Kidney glomerular epithelial cell (primary cell): ENCODE data around the gene FOXP1.

Experiments used
- DNase-seq: peaks from one replicate; lab custom pipeline; 2025; lab: John Stamatoyannopoulos, UW

FOXP1 gene

DNA sequence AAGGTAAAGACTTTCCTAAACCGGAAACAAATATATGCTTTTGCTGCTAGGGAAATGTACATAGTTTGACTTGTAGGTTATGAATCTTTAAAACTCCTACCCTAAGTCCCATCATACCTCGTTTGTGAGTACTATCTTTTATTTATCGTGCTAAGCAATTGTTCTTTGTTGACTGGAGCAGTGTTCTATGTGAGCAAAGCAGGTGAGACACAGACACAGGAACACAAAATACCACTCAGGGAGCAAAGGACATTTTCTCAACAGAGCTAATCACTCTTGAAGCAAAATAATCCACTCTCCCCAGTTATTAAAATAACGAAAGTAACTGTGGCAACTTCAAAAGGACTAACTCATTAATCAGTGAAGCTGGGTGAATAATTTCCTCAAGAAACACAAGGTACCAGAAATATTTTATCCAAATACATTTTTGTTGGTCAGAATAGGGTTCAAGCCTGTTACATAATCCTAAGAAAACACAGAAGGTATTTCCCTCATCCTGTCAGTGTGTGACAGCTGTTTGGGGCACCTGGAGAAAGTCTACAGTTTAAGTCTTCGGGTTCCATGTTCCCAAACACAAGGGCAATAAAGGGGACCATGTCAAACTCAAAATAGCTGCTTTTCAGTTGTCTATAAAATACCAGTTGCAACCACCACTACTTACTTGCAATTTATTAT, 407.7 kb downstream of the FOXP1 start:
- no peak for DNase-seq

- no peak for DNase-seq
Measured at GRCh38 chr3:71172951-71173350, 410.6 kb downstream of the FOXP1 start.

GRCh38 chr3:71172189-71172588, 411.3 kb downstream of the FOXP1 start:
- no peak for DNase-seq

- no peak for DNase-seq
Measured at GRCh38 chr3:71171247-71171646, 412.3 kb downstream of the FOXP1 start.

DNA sequence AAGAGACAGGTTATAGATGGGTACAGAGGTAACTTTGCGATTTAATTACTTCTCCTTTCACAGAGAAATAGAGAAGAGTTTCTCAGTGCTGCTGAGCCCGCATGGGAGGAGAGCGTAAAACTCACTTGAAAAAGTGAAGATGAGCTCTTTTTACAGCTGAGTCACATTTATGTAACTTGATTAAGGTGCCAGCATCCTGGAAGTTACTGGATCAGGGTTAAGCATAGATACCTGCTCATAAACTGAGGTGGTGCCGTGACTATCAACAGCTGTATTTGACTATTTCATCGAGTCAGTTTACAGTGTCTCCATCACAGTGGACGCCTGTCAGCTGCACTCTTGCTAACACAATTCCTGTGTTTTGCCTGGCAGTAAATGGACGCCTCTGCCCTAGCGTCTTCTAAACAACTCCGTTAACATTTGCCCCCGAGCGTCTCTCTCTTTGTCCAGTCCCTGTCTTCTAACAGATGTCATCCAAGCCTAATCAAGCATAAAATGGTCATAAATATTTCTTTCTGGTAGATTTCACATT, 414.6 kb downstream of the FOXP1 start:
- DNase-seq, result no peak

- no peak for DNase-seq
Measured at GRCh38 chr3:71168121-71168721, 415.3 kb downstream of the FOXP1 start.

GRCh38 chr3:71166339-71167240, 416.9 kb downstream of the FOXP1 start:
- DNase-seq, result no peak

DNA sequence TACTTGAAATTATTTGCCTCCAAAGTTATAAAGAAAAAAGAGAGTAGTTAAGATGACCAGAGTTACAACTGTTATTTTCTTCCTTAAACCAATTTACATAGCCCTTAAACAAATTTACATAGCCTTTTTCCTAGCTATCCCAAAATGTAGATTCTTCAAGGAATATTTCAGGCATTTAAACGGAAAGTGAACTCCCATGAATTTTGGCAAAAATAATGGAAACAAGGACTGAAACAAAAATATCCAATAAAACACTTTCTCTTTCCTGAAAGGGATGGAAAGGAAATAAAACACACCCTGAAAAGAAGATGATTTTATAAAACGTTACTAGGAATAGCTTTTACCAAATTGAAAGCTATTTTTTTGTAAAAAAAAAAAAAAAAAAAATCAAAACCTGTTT, 418.6 kb downstream of the FOXP1 start:
- no peak for DNase-seq

- DNase-seq, result peak; percentile 31
Measured at GRCh38 chr3:71163198-71163918, 420.2 kb downstream of the FOXP1 start.

DNA sequence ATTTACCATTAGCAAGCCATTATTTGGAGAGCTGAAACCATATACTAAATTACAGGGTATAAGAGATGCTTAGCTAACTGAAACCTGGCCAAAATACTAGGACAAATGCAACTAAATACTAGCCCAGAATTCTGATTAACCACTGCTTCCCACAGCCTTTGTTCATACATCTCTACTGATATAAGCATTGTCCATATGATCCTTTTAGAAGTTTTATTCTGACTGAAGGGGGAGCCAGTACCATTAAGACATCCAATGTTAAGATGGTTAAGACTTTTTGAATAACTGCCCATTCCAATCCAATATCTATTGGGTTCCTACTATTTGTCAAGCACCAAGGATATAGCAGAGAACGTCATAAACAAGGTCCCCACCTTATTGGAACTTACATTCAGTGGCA, 421.3 kb downstream of the FOXP1 start:
- DNase-seq, result no peak

- DNase-seq, result peak; percentile 94
Measured at GRCh38 chr3:71160785-71161546, 422.6 kb downstream of the FOXP1 start.

DNA sequence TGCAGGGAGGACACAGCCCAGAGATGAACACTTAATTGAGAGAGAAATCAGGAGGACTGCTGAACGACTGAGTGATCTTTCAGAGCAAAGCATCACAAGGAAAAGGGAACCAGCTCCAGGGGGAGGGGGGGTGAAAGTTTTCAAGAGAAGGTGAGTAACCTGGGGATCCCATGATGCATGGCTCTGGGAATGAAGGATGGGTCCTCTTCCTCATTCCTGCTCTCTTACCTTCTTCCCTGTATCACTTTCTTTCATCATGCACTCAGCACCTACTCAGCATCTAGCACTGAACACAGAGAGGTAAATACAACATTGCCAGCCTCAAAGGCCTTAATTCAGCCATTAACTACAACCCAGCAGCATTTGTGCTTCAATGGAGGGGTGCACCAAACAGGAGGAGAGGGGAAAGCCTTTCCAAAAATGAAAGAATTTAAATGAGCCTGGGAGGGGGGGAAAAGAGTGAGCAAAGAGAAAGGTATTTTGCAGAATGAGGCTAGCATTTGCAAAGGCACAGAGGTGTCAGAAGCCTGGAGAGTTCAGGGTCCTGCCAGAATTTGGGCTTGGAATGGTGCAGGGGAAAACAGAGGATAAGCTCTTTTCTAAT, 427.4 kb downstream of the FOXP1 start:
- DNase-seq, result peak; percentile 52

- no peak for DNase-seq
Measured at GRCh38 chr3:71154846-71155245, 428.7 kb downstream of the FOXP1 start.

DNA sequence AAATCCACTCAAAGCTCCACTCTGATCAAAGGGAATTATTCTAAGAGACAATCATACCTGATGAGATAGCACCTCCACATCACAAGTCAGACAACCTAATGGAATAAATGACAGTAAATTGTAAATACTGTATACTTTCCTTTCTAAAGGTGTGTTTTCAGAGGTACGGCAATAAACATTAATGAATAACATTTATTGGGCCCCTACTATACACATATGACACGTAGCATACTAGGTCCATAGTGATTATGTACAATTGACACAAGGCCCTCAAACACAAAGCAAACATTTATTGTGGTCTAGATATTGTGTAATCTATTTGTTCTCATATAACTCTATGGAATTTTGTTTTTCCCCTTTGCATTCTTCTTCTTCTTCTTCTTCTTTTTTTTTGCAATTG, 429.8 kb downstream of the FOXP1 start:
- no peak for DNase-seq

- no peak for DNase-seq
Measured at GRCh38 chr3:71152892-71153265, 430.6 kb downstream of the FOXP1 start.

DNA sequence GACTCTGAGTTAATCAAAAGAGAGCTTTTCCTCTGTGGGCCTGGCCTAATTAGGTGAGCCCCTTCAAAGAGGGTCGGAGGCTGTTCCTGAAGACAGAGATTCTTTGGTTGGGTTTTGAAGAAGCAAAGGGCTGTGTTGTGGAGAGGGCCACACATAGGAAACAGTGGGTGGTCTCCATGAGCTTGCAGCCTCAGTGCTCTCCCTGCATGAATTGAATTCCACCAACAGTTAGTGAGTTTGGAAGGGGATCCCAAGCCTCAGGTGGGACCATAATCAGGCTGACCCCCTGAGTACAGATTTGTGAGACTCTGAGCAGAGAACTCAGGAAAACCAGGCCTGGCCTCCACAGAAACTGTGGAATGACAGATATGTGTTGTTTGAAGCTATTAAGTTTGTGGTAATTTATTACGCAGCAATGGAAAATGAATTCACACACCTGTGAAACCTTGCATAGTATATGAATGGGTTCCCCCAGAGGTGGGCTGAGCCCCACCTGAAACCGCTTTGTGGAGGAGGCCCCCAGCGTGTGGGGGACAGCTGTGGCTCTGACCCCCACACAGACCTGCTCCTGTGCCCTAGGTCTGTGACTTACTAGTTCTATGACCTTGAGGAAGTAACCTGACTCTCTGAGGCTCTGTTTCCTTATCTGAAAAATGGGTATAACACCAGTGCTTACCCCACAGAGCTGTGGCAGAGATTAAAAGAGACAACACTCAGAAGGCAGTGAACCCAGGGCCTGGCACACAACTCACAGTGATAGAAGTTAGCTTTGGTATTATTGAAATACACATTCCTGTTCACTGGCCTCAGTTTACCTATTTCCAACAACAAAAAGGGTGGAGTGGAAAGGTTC, 431.3 kb downstream of the FOXP1 start:
- no peak for DNase-seq

DNA sequence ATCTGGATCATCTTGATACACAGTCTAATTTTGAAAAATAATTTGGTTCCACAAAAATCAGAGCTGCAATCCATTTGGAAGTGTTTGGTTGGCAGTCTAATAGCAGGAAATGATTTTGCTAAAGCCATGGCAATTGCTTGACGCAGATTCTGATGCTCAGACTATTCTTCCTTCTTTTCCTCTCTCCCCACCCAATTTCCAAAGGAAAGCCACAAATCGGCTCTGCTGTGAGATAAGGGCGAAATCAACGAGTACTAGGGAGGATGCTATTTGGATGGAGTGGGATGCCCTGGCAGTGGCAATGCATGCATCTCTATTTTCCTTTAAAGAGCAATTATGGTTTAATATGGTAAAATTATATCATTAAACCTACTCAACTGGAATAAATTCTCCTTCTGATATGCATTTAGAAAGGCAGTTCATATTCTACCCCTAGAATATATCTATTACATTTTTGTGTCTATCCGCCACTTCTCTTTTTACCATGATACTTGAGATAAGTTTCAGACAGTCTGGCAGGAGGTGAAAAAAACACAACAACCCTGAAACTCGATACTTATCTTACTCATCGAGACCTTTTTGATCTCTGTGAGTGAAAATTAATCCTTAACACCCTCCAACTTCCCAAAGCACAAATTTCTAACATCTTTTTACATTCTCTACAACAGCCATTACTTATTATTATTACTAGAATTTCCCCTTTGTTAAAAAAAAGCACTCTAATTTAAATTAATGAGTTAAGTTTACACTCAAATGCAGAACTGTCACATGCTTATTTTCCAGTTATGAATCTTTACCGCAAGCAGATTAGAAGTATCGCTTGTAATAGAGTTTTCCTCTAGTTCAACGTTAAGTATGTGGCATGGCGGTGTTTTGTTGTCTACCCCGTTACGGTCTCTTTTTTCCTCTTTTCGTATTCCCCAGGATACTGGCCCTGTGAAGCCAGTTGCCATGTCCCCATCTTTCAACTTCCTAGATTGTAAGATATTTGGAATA, 433.3 kb downstream of the FOXP1 start:
- DNase-seq, result peak; percentile 18

DNA sequence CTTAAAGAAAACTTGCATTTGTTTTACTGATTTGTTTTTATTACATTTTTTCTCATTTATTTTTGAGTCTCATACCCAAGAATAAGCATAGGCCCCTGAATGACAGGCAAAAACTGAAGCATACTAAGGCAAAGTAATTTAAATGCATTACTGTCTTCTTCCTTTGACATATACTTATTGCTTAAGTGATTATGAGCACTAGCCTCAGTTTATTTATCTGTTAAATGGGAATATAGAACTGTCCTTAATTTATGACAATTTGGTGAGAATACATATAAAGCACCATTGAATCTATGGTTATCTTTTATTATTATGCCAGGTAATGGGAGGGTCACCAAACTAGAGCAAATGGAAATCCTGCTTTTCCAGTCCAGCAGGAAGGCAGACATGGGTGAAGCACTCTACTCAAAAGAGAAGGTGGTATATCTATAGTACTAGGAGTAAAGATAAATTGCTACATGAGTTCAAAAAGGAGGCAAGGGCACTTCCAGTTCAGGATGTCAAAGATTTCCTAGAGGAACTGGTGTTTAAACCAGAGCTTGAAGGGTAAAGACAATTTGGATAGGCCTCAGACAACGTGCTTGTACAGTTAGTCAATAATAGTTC, 435.0 kb downstream of the FOXP1 start:
- no peak for DNase-seq
